ENCODE data around the gene CRACDL.
"Not testable (repeated sequence)": the region's sequence is repeated elsewhere in the genome, so short reads cannot be mapped to it uniquely, and the experiment has no call there.

CRACDL gene

GRCh38 chr2:98886066-98886554, 49.9 kb downstream of the CRACDL start:
- peaks cover 41 to 45% of the 10 kb centered on the region in 2 donors for H3K9me3 Mint-ChIP-seq
- no peaks in the 10 kb centered on the region for H3K27me3 Mint-ChIP-seq
- no peak overlapping the region for H3K4me3 Mint-ChIP-seq
- no peaks in the 10 kb centered on the region for H3K4me1 Mint-ChIP-seq
- H3K27ac Mint-ChIP-seq: no peak overlapping the region
- DNase-seq (no peak), ATAC-seq (no peak)

- Mint-ChIP-seq H3K4me1 (no peaks in the 10 kb centered on the region), H3K27me3 (no peaks in the 10 kb centered on the region), H3K27ac (no peak overlapping the region), H3K9me3 (peaks cover 34 to 45% of the 10 kb centered on the region in 2 donors), H3K4me3 (no peak overlapping the region)
- no peak for ATAC-seq
- DNase-seq: no peak
These were observed 51.4 kb downstream of the CRACDL start for GRCh38 chr2:98884658-98885057.

GRCh38 chr2:98883780-98884211, 52.2 kb downstream of the CRACDL start:
- H3K4me1 Mint-ChIP-seq: no peaks in the 10 kb centered on the region
- DNase-seq (no peak), ATAC-seq (no peak)
- no peak overlapping the region for H3K4me3 Mint-ChIP-seq
- no peaks in the 10 kb centered on the region for H3K27me3 Mint-ChIP-seq
- H3K27ac Mint-ChIP-seq: no peak overlapping the region
- peaks cover 32 to 41% of the 10 kb centered on the region in 2 donors for H3K9me3 Mint-ChIP-seq

GRCh38 chr2:98882971-98883779, 52.9 kb downstream of the CRACDL start:
- Mint-ChIP-seq H3K27me3 (no peaks in the 10 kb centered on the region), H3K4me1 (no peaks in the 10 kb centered on the region), H3K4me3 (no peak overlapping the region), H3K27ac (no peak overlapping the region), H3K9me3 (peaks cover 32 to 35% of the 10 kb centered on the region in 2 donors)
- ATAC-seq (no peak), DNase-seq (no peak)

GRCh38 chr2:98882368-98882767, 53.7 kb downstream of the CRACDL start:
- ATAC-seq (no peak), DNase-seq (no peak)
- Mint-ChIP-seq H3K27ac (no peak overlapping the region), H3K9me3 (peaks cover 26 to 29% of the 10 kb centered on the region in 2 donors), H3K4me3 (no peak overlapping the region), H3K27me3 (no peaks in the 10 kb centered on the region), H3K4me1 (no peaks in the 10 kb centered on the region)

GRCh38 chr2:98881153-98881650, 54.8 kb downstream of the CRACDL start:
- DNase-seq: no peak
- Mint-ChIP-seq H3K4me3 (no peak overlapping the region), H3K9me3 (peaks cover 14 to 17% of the 10 kb centered on the region in 2 donors), H3K27me3 (no peaks in the 10 kb centered on the region), H3K27ac (no peak overlapping the region), H3K4me1 (no peaks in the 10 kb centered on the region)
- no peak for ATAC-seq

GRCh38 chr2:98880266-98881152, 55.5 kb downstream of the CRACDL start:
- Mint-ChIP-seq H3K4me3 (no peak overlapping the region), H3K4me1 (no peaks in the 10 kb centered on the region), H3K27me3 (no peaks in the 10 kb centered on the region), H3K27ac (no peak overlapping the region), H3K9me3 (peaks cover 7 to 10% of the 10 kb centered on the region in 2 donors)
- DNase-seq (no peak), ATAC-seq (no peak)

- ATAC-seq, H3K9me3 Mint-ChIP-seq, DNase-seq, H3K27ac Mint-ChIP-seq, H3K4me1 Mint-ChIP-seq, H3K27me3 Mint-ChIP-seq, H3K4me3 Mint-ChIP-seq: not testable (repeated sequence)
These were observed 58.4 kb downstream of the CRACDL start for GRCh38 chr2:98877658-98878057.

- Mint-ChIP-seq H3K27ac (peak overlapping the region in 1 of 2 donors; percentile 76), H3K4me1 (no peaks in the 10 kb centered on the region), H3K9me3 (no peaks in the 10 kb centered on the region), H3K27me3 (no peaks in the 10 kb centered on the region), H3K4me3 (no peak overlapping the region)
- no peak for DNase-seq
- ATAC-seq: no peak
These were observed 59.3 kb downstream of the CRACDL start for GRCh38 chr2:98876741-98877140.

- Mint-ChIP-seq H3K27ac (no peak overlapping the region), H3K27me3 (no peaks in the 10 kb centered on the region)
These were observed 60.3 kb downstream of the CRACDL start for GRCh38 chr2:98875746-98876145.

GRCh38 chr2:98875081-98875728, 60.8 kb downstream of the CRACDL start:
- DNase-seq (no peak), ATAC-seq (peak; percentile 18)
- H3K27ac Mint-ChIP-seq: no peak overlapping the region
- no peaks in the 10 kb centered on the region for H3K4me1 Mint-ChIP-seq
- H3K9me3 Mint-ChIP-seq: no peaks in the 10 kb centered on the region
- H3K4me3 Mint-ChIP-seq: no peak overlapping the region
- H3K27me3 Mint-ChIP-seq: no peaks in the 10 kb centered on the region

More at GRCh38 chr2:98875746-98876145, 60.3 kb downstream of the CRACDL start:
- Mint-ChIP-seq H3K9me3 (no peaks in the 10 kb centered on the region), H3K4me3 (no peak overlapping the region), H3K4me1 (no peaks in the 10 kb centered on the region)
- DNase-seq: no peak
- ATAC-seq: no peak

- DNase-seq: no peak
- H3K4me1 Mint-ChIP-seq: peaks cover 5% of the 10 kb centered on the region
- no peak for ATAC-seq
- no peak overlapping the region for H3K4me3 Mint-ChIP-seq
- no peaks in the 10 kb centered on the region for H3K27me3 Mint-ChIP-seq
- H3K27ac Mint-ChIP-seq: no peak overlapping the region
- no peaks in the 10 kb centered on the region for H3K9me3 Mint-ChIP-seq
These were observed 61.8 kb downstream of the CRACDL start for GRCh38 chr2:98874186-98874689.

- no peak for ATAC-seq
- Mint-ChIP-seq H3K27ac (no peak overlapping the region), H3K9me3 (no peaks in the 10 kb centered on the region), H3K4me3 (no peak overlapping the region), H3K27me3 (no peaks in the 10 kb centered on the region), H3K4me1 (peaks cover 5% of the 10 kb centered on the region)
- no peak for DNase-seq
These were observed 63.5 kb downstream of the CRACDL start for GRCh38 chr2:98872526-98872925.

GRCh38 chr2:98871506-98871905, 64.5 kb downstream of the CRACDL start:
- H3K4me3 Mint-ChIP-seq: no peak overlapping the region
- ATAC-seq (no peak), DNase-seq (no peak)
- no peak overlapping the region for H3K27ac Mint-ChIP-seq
- peaks cover 5% of the 10 kb centered on the region for H3K4me1 Mint-ChIP-seq
- H3K9me3 Mint-ChIP-seq: no peaks in the 10 kb centered on the region
- no peaks in the 10 kb centered on the region for H3K27me3 Mint-ChIP-seq

GRCh38 chr2:98870516-98871158, 65.4 kb downstream of the CRACDL start:
- no peak overlapping the region for H3K27ac Mint-ChIP-seq
- H3K27me3 Mint-ChIP-seq: no peaks in the 10 kb centered on the region
- no peak for ATAC-seq
- H3K9me3 Mint-ChIP-seq: no peaks in the 10 kb centered on the region
- DNase-seq: no peak
- peaks cover 5% of the 10 kb centered on the region for H3K4me1 Mint-ChIP-seq
- H3K4me3 Mint-ChIP-seq: no peak overlapping the region

All from stimulated activated naive CD8-positive, alpha-beta T cell treated with anti-CD3 and anti-CD28 coated beads, Interleukin-15, amount 100 ng/mL, for 72 hours (primary cell).